Measurements from ENCODE around the gene LIMS2. TPM values are rescaled to one million over a fixed set of nuclear protein-coding genes. Genes with fewer than 3 reads are reported as not detected.

LIMS2 gene
- total and polyA plus RNA-seq, 2 of the 8 experiments (the other 6 are each of a cell fraction or from before 2014, with no cell fraction given) = 3.3 to 4.8 TPM

- Histone ChIP-seq H3K4me1 (replicated peaks in 1 of 4; ENCODE audit: control insufficient read depth in 3 of 4, insufficient read depth in 4 of 4, low read length in 3 of 4) (peaks cover 0 to 5% (median 2%) of the 10 kb centered on the region in 4 experiments; a peak in 4 of 7 replicates), H3K4ac (replicated peaks; ENCODE audit: insufficient read length, low read depth, low read length) (no peak overlapping the region), H2BK20ac (ENCODE audit: low read length) (no peak overlapping the region), H2BK15ac (ENCODE audit: low read length) (0 out of 2 replicates have a peak overlapping the region, but pooled peaks have one; percentile 46), H4K91ac (replicated peaks; ENCODE audit: insufficient read length, low read length) (no peak overlapping the region), H4K5ac (ENCODE audit: insufficient read length, low read depth, low read length) (no peak overlapping the region), H3K23me2 (ENCODE audit: low read depth, low read length) (peaks cover 2% of the 10 kb centered on the region; the same call in 1 of the 2 replicates), H3K4me3 (ENCODE audit: extremely low read depth in 1 of 4, insufficient read depth in 2 of 4, low read depth in 3 of 4, low read length in 4 of 4) (no peak overlapping the region), H3K9ac (replicated peaks in 1 of 4; ENCODE audit: extremely low read depth in 1 of 4, low read depth in 3 of 4, low read length in 3 of 4) (no peak overlapping the region), H3K14ac (ENCODE audit: insufficient read length) (no peak overlapping the region), H4K20me1 (replicated peaks in 1 of 2; ENCODE audit: control insufficient read depth in 1 of 2, insufficient read depth in 2 of 2, low read length in 2 of 2) (no peaks in the 10 kb centered on the region), H3K4me2 (ENCODE audit: insufficient read depth in 1 of 2, low read depth in 2 of 2, low read length in 2 of 2) (no peak overlapping the region), H3K18ac (ENCODE audit: extremely low read depth, low read length) (no peak overlapping the region), H3K23ac (ENCODE audit: insufficient read length) (no peak overlapping the region), H3K79me1 (ENCODE audit: low read depth, low read length) (peaks cover 2% of the 10 kb centered on the region; the same call in 1 of the 2 replicates), H2AK5ac (ENCODE audit: low read depth, low read length) (0 out of 2 replicates have a peak overlapping the region, but pooled peaks have one; percentile 39), H4K8ac (ENCODE audit: extremely low read depth, insufficient read depth, low read length) (no peak overlapping the region), H3K36me3 (ENCODE audit: control insufficient read depth in 2 of 4, insufficient read depth in 4 of 4, low read length in 3 of 4) (no peaks in the 10 kb centered on the region), H2BK12ac (ENCODE audit: low read depth, low read length) (no peak overlapping the region), H3K27me3 (replicated peaks in 1 of 4; ENCODE audit: control insufficient read depth in 3 of 4, extremely low read depth in 1 of 4, insufficient read depth in 3 of 4, low read length in 3 of 4) (peaks cover 10 to 41% (median 31%) of the 10 kb centered on the region in 4 experiments), H3K56ac (replicated peaks; ENCODE audit: insufficient read length, low read depth, low read length) (no peak overlapping the region), H2AFZ (ENCODE audit: low read length) (no peak overlapping the region), H3K27ac (ENCODE audit: low read depth, low read length) (no peak overlapping the region), H3K9me3 (ENCODE audit: insufficient read depth in 2 of 2, low read depth in 1 of 2, low read length in 1 of 2) (no peaks in the 10 kb centered on the region), H2BK5ac (ENCODE audit: low read depth, low read length) (no peak overlapping the region), H3K79me2 (ENCODE audit: control insufficient read depth in 1 of 2, insufficient read depth in 2 of 2, low read length in 2 of 2) (no peaks in the 10 kb centered on the region), H2BK120ac (replicated peaks; ENCODE audit: low read depth, low read length) (no peak overlapping the region)
- WGBS, 2 experiments (ENCODE audit: extremely low coverage in 1 of 2, insufficient coverage in 1 of 2, insufficient read length in 1 of 2, insufficient replicate concordance in 2 of 2, low coverage in 1 of 2, low lambda C conversion rate in 2 of 2, missing lambda C conversion rate in 1 of 2) = 84% methylated on average over 10 of the region's 10 CpGs; no CpG with 5 or more reads in 1 of the 2 experiments
- FAIRE-seq (no peak), DNase-seq (ENCODE audit: low read depth in 1 of 2, low spot score in 2 of 2) (no peak)
- POLR2A ChIA-PET (ENCODE audit: partially characterized antibody) = no interaction called here
- TF ChIP-seq CBX5 (IDR thresholded peaks at IDR 0.05; ENCODE audit: low read depth, low read length) (no peak), POLR2AphosphoS5 (IDR thresholded peaks at IDR 0.05; ENCODE audit: low read depth, low read length) (no peak), YY1 (IDR thresholded peaks at IDR 0.05; ENCODE audit: low read depth, low read length) (no peak), EGR1 (IDR thresholded peaks at IDR 0.05; ENCODE audit: borderline replicate concordance, low read depth, low read length) (no peak), NANOG (IDR thresholded peaks at IDR 0.05; ENCODE audit: insufficient read depth, low read depth, low read length, poor library complexity, severe bottlenecking) (no peak), POU5F1 (IDR thresholded peaks at IDR 0.05; ENCODE audit: low read depth, low read length) (no peak), SIX5 (IDR thresholded peaks at IDR 0.05; ENCODE audit: low read depth, low read length) (no peak), RXRA (IDR thresholded peaks at IDR 0.05; ENCODE audit: insufficient read depth, low read depth, low read length) (no peak)
- CTCF ChIA-PET (ENCODE audit: partially characterized antibody) = interaction anchor here (1.4 to 1.9 kb wide), 2 partner anchors 18 to 87 kb away, joined by 4 to 7 read pairs; no protein-coding TSS in a partner anchor
Observed at GRCh38 chr2:127678531-127678930, 3.2 kb upstream of the LIMS2 start.
